ENCODE data around the gene ADM. TPM values are rescaled to one million over a fixed set of nuclear protein-coding genes. Genes with fewer than 3 reads are reported as not detected.
A peak's percentile ranks its signal among the peaks of the same experiment; 100 is the strongest.

ADM gene
- total and polyA plus RNA-seq, 2 experiments from 2014 or later = 75.8 to 95.9 TPM

DNA sequence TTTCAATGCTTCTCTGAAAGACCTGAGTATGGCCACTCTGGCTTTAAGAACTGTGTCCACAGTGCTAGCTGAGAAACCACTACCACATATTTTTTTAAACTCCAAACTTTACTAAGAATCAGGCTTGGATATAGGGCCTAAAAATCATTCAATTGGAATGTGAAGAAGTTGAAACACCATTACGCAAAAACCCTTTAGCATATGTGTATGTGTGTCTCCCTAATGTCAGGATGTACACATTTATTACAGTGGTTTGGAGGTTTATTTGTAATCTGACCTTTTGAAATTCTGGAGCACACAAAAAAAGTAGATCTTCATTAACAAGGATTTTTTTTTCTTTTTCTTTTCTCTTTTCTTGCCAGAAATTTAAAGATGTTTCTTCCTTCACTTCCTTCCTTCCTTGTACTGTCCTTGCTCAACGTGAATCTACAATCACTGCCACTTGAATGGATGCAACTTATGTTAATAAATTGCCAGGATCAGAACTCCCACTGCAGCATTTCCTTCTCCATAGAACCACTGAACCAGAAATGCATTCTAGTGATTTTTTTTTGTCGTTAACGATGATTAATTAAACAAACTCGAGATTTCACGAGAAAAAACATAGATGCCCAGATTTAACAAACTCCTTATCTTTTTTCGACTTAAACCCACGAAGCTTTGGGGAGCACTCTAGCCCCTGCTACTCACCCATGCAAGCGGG lies 3.1 kb upstream of the ADM start:
- H3K27me3 Mint-ChIP-seq (ENCODE audit: insufficient read depth, low read depth, poor library complexity) = peaks cover 40% of the 10 kb centered on the region
- H3K9me2 ChIP-seq (ENCODE audit: insufficient read depth) = no peaks in the 10 kb centered on the region
- H4K20me1 ChIP-seq (replicated peaks; ENCODE audit: insufficient read depth) = peaks cover 2% of the 10 kb centered on the region; the same call in 1 of the 2 replicates
- no peak for ATAC-seq
- TF ChIP-seq EZH2phosphoT487 (IDR thresholded peaks at IDR 0.05; ENCODE audit: unreplicated experiment) (no peak), STAT1 (IDR thresholded peaks at IDR 0.05; ENCODE audit: unreplicated experiment) (no peak), ZNF114 (CRISPR knock-in tag; IDR thresholded peaks at IDR 0.05) (no peak), JUNB (IDR thresholded peaks at IDR 0.05; ENCODE audit: unreplicated experiment) (no peak), NANOG (IDR thresholded peaks at IDR 0.05; ENCODE audit: borderline replicate concordance) (no peak), EZH2 (IDR thresholded peaks at IDR 0.05; ENCODE audit: low read depth, unreplicated experiment) (no peak), CREB1 (CRISPR knock-in tag; IDR thresholded peaks at IDR 0.05; ENCODE audit: low read depth) (no peak), ZNF331 (CRISPR knock-in tag; IDR thresholded peaks at IDR 0.05; ENCODE audit: low read depth) (no peak), POLR2AphosphoS5 (IDR thresholded peaks at IDR 0.05; ENCODE audit: low read depth) (no peak)
- TF ChIP-seq, protein P1, sequence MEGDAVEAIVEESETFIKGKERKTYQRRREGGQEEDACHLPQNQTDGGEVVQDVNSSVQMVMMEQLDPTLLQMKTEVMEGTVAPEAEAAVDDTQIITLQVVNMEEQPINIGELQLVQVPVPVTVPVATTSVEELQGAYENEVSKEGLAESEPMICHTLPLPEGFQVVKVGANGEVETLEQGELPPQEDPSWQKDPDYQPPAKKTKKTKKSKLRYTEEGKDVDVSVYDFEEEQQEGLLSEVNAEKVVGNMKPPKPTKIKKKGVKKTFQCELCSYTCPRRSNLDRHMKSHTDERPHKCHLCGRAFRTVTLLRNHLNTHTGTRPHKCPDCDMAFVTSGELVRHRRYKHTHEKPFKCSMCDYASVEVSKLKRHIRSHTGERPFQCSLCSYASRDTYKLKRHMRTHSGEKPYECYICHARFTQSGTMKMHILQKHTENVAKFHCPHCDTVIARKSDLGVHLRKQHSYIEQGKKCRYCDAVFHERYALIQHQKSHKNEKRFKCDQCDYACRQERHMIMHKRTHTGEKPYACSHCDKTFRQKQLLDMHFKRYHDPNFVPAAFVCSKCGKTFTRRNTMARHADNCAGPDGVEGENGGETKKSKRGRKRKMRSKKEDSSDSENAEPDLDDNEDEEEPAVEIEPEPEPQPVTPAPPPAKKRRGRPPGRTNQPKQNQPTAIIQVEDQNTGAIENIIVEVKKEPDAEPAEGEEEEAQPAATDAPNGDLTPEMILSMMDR (conservative IDR thresholded peaks at IDR 0.05; ENCODE audit: low read depth in 2 of 2) = no peak
- TF ChIP-seq, protein P2, sequence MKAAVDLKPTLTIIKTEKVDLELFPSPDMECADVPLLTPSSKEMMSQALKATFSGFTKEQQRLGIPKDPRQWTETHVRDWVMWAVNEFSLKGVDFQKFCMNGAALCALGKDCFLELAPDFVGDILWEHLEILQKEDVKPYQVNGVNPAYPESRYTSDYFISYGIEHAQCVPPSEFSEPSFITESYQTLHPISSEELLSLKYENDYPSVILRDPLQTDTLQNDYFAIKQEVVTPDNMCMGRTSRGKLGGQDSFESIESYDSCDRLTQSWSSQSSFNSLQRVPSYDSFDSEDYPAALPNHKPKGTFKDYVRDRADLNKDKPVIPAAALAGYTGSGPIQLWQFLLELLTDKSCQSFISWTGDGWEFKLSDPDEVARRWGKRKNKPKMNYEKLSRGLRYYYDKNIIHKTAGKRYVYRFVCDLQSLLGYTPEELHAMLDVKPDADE (IDR thresholded peaks at IDR 0.05) = no peak
- TF ChIP-seq, protein P3, sequence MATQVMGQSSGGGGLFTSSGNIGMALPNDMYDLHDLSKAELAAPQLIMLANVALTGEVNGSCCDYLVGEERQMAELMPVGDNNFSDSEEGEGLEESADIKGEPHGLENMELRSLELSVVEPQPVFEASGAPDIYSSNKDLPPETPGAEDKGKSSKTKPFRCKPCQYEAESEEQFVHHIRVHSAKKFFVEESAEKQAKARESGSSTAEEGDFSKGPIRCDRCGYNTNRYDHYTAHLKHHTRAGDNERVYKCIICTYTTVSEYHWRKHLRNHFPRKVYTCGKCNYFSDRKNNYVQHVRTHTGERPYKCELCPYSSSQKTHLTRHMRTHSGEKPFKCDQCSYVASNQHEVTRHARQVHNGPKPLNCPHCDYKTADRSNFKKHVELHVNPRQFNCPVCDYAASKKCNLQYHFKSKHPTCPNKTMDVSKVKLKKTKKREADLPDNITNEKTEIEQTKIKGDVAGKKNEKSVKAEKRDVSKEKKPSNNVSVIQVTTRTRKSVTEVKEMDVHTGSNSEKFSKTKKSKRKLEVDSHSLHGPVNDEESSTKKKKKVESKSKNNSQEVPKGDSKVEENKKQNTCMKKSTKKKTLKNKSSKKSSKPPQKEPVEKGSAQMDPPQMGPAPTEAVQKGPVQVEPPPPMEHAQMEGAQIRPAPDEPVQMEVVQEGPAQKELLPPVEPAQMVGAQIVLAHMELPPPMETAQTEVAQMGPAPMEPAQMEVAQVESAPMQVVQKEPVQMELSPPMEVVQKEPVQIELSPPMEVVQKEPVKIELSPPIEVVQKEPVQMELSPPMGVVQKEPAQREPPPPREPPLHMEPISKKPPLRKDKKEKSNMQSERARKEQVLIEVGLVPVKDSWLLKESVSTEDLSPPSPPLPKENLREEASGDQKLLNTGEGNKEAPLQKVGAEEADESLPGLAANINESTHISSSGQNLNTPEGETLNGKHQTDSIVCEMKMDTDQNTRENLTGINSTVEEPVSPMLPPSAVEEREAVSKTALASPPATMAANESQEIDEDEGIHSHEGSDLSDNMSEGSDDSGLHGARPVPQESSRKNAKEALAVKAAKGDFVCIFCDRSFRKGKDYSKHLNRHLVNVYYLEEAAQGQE (IDR thresholded peaks at IDR 0.05; ENCODE audit: unreplicated experiment) = no peak
- TF ChIP-seq, protein P4, sequence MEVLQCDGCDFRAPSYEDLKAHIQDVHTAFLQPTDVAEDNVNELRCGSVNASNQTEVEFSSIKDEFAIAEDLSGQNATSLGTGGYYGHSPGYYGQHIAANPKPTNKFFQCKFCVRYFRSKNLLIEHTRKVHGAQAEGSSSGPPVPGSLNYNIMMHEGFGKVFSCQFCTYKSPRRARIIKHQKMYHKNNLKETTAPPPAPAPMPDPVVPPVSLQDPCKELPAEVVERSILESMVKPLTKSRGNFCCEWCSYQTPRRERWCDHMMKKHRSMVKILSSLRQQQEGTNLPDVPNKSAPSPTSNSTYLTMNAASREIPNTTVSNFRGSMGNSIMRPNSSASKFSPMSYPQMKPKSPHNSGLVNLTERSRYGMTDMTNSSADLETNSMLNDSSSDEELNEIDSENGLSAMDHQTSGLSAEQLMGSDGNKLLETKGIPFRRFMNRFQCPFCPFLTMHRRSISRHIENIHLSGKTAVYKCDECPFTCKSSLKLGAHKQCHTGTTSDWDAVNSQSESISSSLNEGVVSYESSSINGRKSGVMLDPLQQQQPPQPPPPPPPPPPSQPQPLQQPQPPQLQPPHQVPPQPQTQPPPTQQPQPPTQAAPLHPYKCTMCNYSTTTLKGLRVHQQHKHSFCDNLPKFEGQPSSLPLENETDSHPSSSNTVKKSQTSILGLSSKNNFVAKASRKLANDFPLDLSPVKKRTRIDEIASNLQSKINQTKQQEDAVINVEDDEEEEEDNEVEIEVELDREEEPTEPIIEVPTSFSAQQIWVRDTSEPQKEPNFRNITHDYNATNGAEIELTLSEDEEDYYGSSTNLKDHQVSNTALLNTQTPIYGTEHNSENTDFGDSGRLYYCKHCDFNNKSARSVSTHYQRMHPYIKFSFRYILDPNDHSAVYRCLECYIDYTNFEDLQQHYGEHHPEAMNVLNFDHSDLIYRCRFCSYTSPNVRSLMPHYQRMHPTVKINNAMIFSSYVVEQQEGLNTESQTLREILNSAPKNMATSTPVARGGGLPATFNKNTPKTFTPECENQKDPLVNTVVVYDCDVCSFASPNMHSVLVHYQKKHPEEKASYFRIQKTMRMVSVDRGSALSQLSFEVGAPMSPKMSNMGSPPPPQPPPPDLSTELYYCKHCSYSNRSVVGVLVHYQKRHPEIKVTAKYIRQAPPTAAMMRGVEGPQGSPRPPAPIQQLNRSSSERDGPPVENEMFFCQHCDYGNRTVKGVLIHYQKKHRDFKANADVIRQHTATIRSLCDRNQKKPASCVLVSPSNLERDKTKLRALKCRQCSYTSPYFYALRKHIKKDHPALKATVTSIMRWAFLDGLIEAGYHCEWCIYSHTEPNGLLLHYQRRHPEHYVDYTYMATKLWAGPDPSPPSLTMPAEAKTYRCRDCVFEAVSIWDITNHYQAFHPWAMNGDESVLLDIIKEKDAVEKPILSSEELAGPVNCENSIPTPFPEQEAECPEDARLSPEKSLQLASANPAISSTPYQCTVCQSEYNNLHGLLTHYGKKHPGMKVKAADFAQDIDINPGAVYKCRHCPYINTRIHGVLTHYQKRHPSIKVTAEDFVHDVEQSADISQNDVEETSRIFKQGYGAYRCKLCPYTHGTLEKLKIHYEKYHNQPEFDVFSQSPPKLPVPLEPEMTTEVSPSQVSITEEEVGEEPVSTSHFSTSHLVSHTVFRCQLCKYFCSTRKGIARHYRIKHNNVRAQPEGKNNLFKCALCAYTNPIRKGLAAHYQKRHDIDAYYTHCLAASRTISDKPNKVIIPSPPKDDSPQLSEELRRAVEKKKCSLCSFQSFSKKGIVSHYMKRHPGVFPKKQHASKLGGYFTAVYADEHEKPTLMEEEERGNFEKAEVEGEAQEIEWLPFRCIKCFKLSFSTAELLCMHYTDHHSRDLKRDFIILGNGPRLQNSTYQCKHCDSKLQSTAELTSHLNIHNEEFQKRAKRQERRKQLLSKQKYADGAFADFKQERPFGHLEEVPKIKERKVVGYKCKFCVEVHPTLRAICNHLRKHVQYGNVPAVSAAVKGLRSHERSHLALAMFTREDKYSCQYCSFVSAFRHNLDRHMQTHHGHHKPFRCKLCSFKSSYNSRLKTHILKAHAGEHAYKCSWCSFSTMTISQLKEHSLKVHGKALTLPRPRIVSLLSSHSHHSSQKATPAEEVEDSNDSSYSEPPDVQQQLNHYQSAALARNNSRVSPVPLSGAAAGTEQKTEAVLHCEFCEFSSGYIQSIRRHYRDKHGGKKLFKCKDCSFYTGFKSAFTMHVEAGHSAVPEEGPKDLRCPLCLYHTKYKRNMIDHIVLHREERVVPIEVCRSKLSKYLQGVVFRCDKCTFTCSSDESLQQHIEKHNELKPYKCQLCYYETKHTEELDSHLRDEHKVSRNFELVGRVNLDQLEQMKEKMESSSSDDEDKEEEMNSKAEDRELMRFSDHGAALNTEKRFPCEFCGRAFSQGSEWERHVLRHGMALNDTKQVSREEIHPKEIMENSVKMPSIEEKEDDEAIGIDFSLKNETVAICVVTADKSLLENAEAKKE (CRISPR knock-in tag; IDR thresholded peaks at IDR 0.05) = no peak
- peaks cover 14% of the 10 kb centered on the region for H3K4me1 Mint-ChIP-seq
- H3K4me3 ChIP-seq = peak overlapping the region; percentile 92
- H3K27me3 ChIP-seq (ENCODE audit: insufficient read depth) = peaks cover 65% of the 10 kb centered on the region
- peaks cover 15% of the 10 kb centered on the region for H3K4me1 ChIP-seq (ENCODE audit: insufficient read depth)
- peak overlapping the region; percentile 69 for H3K4me2 ChIP-seq
- H3K27ac ChIP-seq (ENCODE audit: low read depth) = no peak overlapping the region
- H3K36me3 Mint-ChIP-seq (ENCODE audit: low read depth) = peaks cover 43% of the 10 kb centered on the region
- H3K9me3 Mint-ChIP-seq = peaks cover 2% of the 10 kb centered on the region; the same call in 2 of the 3 replicates
- no peak for DNase-seq (ENCODE audit: low spot score)
- no peaks in the 10 kb centered on the region for H3K36me3 ChIP-seq (ENCODE audit: insufficient read depth)
- peak overlapping the region; percentile 79 for H3K4me3 Mint-ChIP-seq
- H3K79me2 ChIP-seq (replicated peaks; ENCODE audit: insufficient read depth) = peaks cover 19% of the 10 kb centered on the region
- H2AFZ ChIP-seq = no peak overlapping the region
- H3F3A ChIP-seq (replicated peaks; ENCODE audit: low read depth) = peaks cover 14% of the 10 kb centered on the region
- H3K27ac Mint-ChIP-seq = no peak overlapping the region
